Measurements from ENCODE around the gene GALNT5. TPM values are rescaled to one million over a fixed set of nuclear protein-coding genes. Genes with fewer than 3 reads are reported as not detected.

The GALNT5 gene
- total RNA-seq, 2 donors from 2014 or later, result 58.0 to 66.5 TPM

GRCh38 chr2:157315901-157316300 is 58.4 kb downstream of the GALNT5 start:
- intact Hi-C loops (cut with DNase I, micrococcal nuclease), result no loop called here
- ATAC-seq (no peak), DNase-seq (no peak)

DNA sequence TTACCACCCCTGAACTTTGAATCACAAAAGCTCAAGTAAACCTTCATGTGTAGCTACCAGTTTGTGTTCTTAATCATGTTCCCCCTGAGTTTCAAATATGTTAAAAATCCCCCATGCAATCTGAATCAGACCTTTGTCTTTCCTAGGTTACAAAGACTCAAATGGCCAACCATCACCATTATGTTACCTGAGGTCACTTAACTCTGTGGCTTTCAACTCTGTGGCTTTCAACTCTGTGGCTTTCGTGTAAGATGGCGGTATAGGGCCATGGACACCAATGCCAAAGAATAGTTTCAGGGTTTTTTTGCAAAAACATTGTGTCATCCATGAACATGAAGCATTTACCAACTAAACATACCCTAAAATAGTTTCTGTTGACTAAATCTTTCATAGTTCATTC is 61.4 kb downstream of the GALNT5 start:
- DNase-seq, result no peak
- intact Hi-C loops (cut with DNase I, micrococcal nuclease), result no loop called here
- no peak for ATAC-seq

DNA sequence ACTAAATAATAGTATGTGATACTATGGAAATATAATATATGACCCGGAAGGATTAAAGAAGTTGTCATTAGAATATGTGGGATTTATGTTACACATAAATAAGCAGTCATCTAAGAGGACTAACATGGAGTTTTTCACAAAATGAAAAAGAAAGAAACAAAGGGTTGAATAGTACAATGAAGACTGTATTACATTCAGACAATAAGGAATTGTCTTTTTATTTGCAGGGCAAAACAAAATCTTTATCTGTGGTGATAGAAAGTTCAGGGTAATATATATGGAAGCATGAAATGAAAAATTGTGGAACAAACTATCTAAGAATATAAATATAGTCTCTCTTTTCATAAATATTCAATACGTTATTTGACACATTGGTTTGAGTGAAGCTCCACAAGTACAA is 62.3 kb downstream of the GALNT5 start:
- intact Hi-C loops (cut with DNase I, micrococcal nuclease), result no loop called here
- DNase-seq (no peak), ATAC-seq (no peak)

GRCh38 chr2:157320409-157320808 is 62.9 kb downstream of the GALNT5 start:
- ATAC-seq, result no peak
- intact Hi-C loops (cut with DNase I, micrococcal nuclease), result no loop called here
- DNase-seq, result no peak

GRCh38 chr2:157321466-157321865 is 64.0 kb downstream of the GALNT5 start:
- DNase-seq, result no peak
- ATAC-seq, result peak; percentile 78
- intact Hi-C loops (cut with DNase I, micrococcal nuclease), result no loop called here

- intact Hi-C loops (cut with DNase I, micrococcal nuclease), result no loop called here
- ATAC-seq (no peak), DNase-seq (no peak)
Observed at GRCh38 chr2:157322432-157322831, 64.9 kb downstream of the GALNT5 start.

DNA sequence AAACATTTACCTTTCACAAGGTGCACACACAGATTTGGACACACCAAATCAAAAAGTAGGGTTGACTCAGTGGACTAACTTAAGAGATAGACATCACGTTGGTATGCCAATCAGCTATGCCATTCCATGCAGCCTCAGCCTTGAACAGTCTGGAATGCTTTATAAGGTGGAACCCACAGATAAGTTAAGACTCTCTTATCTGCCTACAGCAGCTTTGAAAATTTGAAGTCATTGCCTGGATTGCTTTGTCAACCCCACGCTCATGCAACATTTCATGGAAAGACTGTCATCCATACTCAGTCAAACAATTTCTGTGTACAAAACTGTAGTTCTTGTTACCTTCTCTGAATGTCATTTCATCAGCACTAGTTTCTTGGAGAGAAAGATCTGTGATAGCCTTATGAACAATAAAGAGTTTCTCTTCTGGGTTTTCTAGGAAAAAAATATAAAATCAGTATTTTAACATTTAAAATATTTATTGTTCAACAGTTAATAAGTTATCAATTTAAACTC is 66.9 kb downstream of the GALNT5 start:
- ATAC-seq, result no peak
- intact Hi-C loops (cut with DNase I, micrococcal nuclease), result no loop called here
- DNase-seq, result no peak

DNA sequence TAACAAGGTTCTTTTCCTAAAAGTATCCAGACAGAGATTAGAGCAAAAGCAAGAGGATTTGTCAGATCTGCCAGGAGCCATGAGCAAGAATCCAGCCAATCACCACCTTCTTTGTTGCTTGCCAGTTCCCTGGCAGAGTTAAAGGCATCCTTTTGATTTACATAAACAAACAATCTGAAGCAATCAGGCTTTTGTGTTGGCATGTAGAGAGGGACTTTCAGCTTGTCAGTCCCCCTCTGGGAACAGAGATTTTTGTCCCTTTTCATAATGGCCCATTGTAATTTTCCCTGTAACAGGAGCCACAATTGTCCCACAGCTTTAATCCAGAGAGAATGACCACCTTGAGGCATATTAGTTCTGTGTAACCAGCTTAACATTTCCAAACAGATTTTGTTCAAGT is 68.3 kb downstream of the GALNT5 start, which contains the start of gene ERMN:
ERMN (minus strand) TSS at position 39 of the 400 bp plus-strand sequence. CDS start 182 bp downstream, outside the sequence.
- DNase-seq (no peak), ATAC-seq (no peak)
- intact Hi-C loops (cut with DNase I, micrococcal nuclease), result no loop called here

DNA sequence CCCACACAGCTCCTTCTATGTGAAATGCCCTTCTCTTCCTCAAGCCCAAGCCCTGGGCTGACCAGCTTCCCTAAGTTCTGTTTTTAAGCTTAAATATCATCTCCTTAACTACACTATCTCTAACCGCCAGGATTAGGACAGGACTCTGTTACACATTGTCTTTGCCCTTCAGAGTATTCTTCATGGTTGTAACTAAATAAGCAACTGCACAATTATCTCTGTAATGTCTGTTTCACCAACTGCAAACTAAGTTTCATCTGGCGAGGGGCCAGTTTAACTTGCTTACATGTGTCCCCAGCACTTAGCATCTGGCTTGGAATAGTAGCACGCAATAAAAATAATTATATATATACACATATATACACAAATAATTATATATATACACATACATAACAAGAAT is 69.2 kb downstream of the GALNT5 start:
- ATAC-seq, result no peak
- no peak for DNase-seq
- intact Hi-C loops (cut with DNase I, micrococcal nuclease), result no loop called here

DNA sequence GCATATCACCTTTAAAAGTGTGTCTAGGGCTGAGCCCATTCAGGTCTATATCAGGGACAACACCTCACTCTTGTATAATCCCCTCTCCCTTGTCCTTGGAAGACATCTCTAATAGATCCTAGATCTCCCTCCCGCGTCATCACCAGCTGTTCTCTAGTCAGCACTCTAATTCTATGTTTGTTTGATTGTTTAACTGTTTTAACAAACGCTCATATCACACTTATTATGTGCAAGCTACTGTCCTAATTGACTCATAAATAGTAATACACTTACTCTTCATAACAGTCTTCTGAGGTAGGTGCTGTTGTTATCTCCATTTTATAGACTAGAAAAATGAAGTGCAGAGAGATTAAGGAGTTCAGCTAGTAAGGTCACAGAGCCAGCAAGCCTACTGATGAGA is 69.7 kb downstream of the GALNT5 start:
- DNase-seq (no peak), ATAC-seq (no peak)
- intact Hi-C loops (cut with DNase I, micrococcal nuclease), result no loop called here

GRCh38 chr2:157327621-157328500 is 70.4 kb downstream of the GALNT5 start:
- intact Hi-C loops (cut with DNase I, micrococcal nuclease), result no loop called here
- DNase-seq, result peak; percentile 80 to 94
- ATAC-seq, result peak; percentile 79

DNA sequence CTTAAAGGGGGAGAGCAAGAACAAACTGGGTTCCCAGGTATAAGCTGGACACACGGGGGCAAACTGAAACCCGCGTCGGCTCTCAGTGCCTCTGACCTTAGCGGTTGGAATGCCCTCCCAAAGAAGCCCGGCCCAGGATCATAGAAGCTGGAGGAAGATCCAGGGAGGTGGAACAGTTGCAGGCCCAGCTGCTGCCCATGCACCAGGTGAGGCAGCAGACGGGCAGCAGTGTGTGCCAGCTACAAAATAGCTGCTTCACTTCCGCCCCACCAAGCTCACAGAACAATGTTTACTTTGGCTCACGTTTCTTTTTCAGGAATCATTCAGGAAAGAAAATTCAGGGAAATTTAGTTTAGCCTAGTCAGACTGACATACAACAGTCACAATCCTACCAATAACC is 72.0 kb downstream of the GALNT5 start:
- peak; percentile 76 to 79 for DNase-seq
- intact Hi-C loops (cut with DNase I, micrococcal nuclease), result no loop called here
- peak; percentile 94 for ATAC-seq

DNA sequence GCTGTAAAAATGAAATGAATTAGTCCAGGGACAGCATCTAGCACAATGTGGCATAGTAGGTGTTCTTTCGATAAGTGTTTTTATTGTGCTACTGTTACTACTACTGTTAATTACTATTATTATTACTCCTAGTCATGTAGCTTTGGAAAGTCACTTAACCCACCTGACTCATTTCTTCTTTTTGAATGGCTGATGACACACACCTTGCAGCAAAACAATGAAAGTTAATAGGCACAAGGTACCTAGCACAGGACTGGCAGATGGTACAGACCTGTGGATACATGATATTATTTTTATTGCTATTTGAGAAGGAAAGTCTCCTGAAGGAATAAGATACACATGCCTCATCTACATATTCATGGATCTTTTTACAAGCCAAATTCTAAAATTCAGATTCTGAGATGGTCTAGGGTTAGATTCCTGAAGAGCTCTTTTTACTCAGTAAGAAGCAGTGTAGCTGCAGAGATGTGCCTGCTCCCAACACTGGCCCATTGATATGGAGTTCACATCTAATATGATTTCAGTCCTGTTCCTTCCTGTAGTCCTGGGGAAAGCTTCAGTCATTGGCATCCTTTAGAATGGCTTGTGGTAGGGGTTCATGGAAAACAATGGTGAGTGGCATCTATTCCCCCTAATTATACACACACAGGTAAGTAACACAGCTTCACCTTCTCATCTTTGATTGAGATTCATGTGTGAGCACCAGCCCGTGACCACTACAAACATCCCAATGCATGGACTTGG is 76.0 kb downstream of the GALNT5 start:
- intact Hi-C loops (cut with DNase I, micrococcal nuclease), result no loop called here
- ATAC-seq (no peak), DNase-seq (no peak)

GRCh38 chr2:157334335-157334734 is 76.8 kb downstream of the GALNT5 start:
- DNase-seq, result no peak
- no peak for ATAC-seq
- intact Hi-C loops (cut with DNase I, micrococcal nuclease), result no loop called here

- DNase-seq (no peak), ATAC-seq (no peak)
- intact Hi-C loops (cut with DNase I, micrococcal nuclease), result no loop called here
Observed at GRCh38 chr2:157334797-157335196, 77.3 kb downstream of the GALNT5 start.

DNA sequence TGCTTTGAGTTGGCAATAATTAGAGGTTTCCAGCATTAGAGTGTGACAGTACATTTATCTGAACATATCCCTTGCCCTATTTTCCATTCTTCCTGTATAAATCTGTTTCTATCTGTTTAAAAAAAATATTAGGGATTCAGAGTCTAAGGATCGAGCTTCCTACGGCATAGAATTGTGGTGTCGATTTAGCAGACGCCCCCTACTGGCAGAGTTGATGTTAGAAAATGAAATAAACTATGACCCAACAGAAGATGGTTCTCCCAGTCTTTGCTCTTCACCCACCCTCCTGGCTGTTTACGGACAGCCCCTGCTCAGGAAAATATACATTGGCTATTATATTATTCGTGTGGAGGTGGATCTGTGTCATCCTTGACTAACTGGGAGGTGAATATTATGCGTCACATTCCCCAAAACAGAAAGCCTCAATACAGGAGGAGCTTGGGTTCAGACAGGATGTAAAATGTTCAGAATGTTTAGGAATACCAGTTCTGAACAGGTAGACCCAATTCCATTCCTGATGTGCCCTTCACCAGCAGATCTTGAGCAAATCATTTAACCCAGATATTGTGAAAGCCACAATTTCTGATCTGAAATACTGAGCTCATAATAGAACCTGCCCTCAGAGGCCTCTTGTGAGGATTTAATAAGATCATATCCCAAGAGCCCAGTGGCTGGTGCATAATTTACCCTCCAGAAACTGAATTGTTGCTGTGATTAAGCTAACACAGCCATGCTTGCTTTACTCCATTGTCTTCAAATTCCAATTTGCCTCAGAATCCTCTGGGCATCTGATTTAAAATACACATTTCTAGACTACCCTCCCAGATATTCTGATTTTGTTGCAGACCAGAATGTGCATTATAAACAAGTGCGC is 78.9 kb downstream of the GALNT5 start:
- intact Hi-C loops (cut with DNase I, micrococcal nuclease), result no loop called here
- ATAC-seq, result peak; percentile 58
- peak in 1 of 2 donors; percentile 69 for DNase-seq

DNA sequence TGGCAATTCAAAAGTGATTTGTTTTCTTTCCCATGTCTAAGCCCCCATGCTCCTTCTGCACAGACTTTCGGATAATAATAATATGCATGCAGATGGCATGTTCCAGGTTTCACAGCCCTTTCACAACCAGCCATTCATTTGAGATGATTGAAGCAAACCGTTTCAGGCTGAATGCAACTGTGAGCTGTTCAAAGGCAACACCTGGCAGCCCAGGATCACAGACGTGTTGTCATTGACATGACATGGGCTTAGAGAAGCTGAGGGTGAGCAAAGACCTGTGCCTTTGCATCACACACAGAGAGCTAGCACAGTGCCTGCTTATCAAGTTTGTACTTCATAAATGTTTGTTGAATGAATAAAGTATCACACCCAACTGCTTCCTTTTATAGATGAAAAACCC is 80.5 kb downstream of the GALNT5 start:
- DNase-seq, result no peak
- intact Hi-C loops (cut with DNase I, micrococcal nuclease), result no loop called here
- ATAC-seq, result no peak

DNA sequence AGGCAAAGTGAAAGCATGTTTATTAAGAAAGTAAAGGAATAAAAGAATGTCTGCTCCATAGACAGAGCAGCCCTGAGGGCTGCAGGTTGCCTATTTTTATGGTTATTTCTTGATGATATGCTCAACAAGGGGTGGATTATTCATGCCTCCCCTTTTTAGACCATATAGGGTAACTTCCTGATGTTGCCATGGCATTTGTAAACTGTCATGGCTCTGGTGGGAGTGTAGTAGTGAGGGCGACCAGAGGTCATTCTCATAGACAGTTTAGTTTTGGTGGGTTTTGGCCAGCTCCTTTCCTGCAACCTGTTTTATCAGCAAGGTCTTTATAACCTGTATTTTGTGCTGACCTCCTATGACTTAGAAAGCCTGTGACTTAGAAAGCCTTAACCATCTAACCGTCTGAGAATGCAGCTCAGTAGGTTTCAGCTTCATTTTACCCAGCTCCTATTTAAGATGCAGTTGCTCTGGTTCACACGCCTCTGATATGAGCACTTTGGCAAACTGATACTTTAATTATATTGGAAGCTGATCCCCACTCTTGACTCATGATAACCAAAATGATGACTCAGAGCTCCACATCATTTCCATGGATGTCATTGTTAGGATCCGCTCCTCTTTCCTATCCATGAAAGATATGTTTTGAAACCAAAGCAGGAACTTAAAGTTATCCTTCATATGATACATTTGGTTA is 82.6 kb downstream of the GALNT5 start:
- DNase-seq (no peak), ATAC-seq (no peak)
- intact Hi-C loops (cut with DNase I, micrococcal nuclease), result no loop called here

All from left colon (tissue), 2 donors.